Endothelial cell of umbilical vein (primary cell): Measurements from ENCODE around the gene BIRC3. TPM values are rescaled to one million over a fixed set of nuclear protein-coding genes. Genes with fewer than 3 reads are reported as not detected.

Experiments
- BruUV-seq: library from RNA; stranded (reverse); fragments of 400-500 nt; replicated peaks from 2 replicates; lab custom pipeline; 2021; lab: Mats Ljungman, UMichigan
- CTCF ChIA-PET: fragments of 300-600, 350-600 bp; sonication (Branson Sonifier 250); formaldehyde crosslinking; loops from one replicate; lab custom pipeline; 2021; ENCODE audit warnings: antibody characterized with exemption, inconsistent platforms; lab: Charles Lee
- POLR2A ChIA-PET: fragments of 300-600, 350-600 bp; sonication (Branson Sonifier 250); formaldehyde crosslinking; loops from one replicate; lab custom pipeline; 2021; ENCODE audit warnings: antibody characterized with exemption, inconsistent platforms; lab: Charles Lee
- DNase-seq: peaks from one replicate; pipeline ENCODE4 v3.0.0-alpha.2; 2011; ENCODE audit warnings: low read depth, low spot score
- FAIRE-seq: peaks from 2 replicates; lab custom pipeline; 2011; peaks lifted over from hg19 to GRCh38; lab: Jason Lieb, UNC
- H2AFZ ChIP-seq: 2 replicates; pipeline ENCODE4 v1.6.0; 2012; ENCODE audit warnings: low read depth, low read length, control low read depth, inconsistent platforms
- H3K27ac ChIP-seq: 2 replicates; pipeline ENCODE4 v1.5.1; 2011; ENCODE audit warnings: low read depth, mild to moderate bottlenecking, control low read depth, low read length, moderate library complexity; ENCODE audit not compliant: insufficient read depth
- H3K27me3 ChIP-seq, 2 experiments: 2 replicates each; pipeline versions ENCODE4 v1.6.0 to v1.6.1; 2011; ENCODE audit warnings: low read length in 2 of 2, mixed read lengths in 1 of 2; ENCODE audit not compliant: control insufficient read depth in 2 of 2, insufficient read depth in 2 of 2
- H3K36me3 ChIP-seq, 2 experiments: 2 replicates in 1 of 2; 3 replicates in 1 of 2; pipeline ENCODE4 v1.5.1; 2011; ENCODE audit warnings: low read length in 2 of 2, mild to moderate bottlenecking in 1 of 2, moderate library complexity in 1 of 2; ENCODE audit not compliant: control insufficient read depth in 2 of 2, insufficient read depth in 2 of 2; ENCODE audit errors: extremely low read depth in 1 of 2
- H3K4me1 ChIP-seq: 3 replicates; pipeline ENCODE4 v1.5.1; 2011; ENCODE audit warnings: mild to moderate bottlenecking, low read length; ENCODE audit not compliant: control insufficient read depth, insufficient read depth; ENCODE audit errors: extremely low read depth
- H3K4me2 ChIP-seq: 2 replicates; pipeline ENCODE4 v1.6.1; 2011; ENCODE audit warnings: low read length, control low read depth, mixed read lengths; ENCODE audit not compliant: insufficient read depth
- H3K4me3 ChIP-seq, 3 experiments: fragments of 200-600 bp in 1 of 3; sonication (generic), shearing (Covaris generic) in 1 of 3; replicated peaks in 1 of 3; 2 replicates each; pipeline ENCODE4 v1.5.1; 2011 to 2016; ENCODE audit warnings: control low read depth in 3 of 3, low read length in 3 of 3, mild to moderate bottlenecking in 2 of 3, inconsistent platforms in 1 of 3, low read depth in 1 of 3, moderate library complexity in 1 of 3; ENCODE audit not compliant: insufficient read depth in 1 of 3
- H3K79me2 ChIP-seq: 2 replicates; pipeline ENCODE4 v1.6.0; 2012; ENCODE audit warnings: low read length, inconsistent platforms; ENCODE audit not compliant: control insufficient read depth, insufficient read depth
- H3K9ac ChIP-seq: replicated peaks from 2 replicates; pipeline ENCODE3; 2011; ENCODE audit warnings: low read length, control low read depth; ENCODE audit not compliant: insufficient read depth; ENCODE audit errors: extremely low read depth
- H3K9me1 ChIP-seq: replicated peaks from 3 replicates; pipeline ENCODE4 v1.6.0; 2011; ENCODE audit warnings: mild to moderate bottlenecking, low read length; ENCODE audit not compliant: control insufficient read depth, insufficient read depth; ENCODE audit errors: extremely low read depth
- H3K9me3 ChIP-seq: replicated peaks from 2 replicates; pipeline ENCODE4 v1.5.1; 2012; ENCODE audit warnings: low read length, inconsistent platforms; ENCODE audit not compliant: control insufficient read depth, insufficient read depth
- H4K20me1 ChIP-seq: replicated peaks from 2 replicates; pipeline ENCODE3; 2011; ENCODE audit warnings: mild to moderate bottlenecking, low read length; ENCODE audit not compliant: control insufficient read depth, insufficient read depth; ENCODE audit errors: extremely low read depth
- EZH2 ChIP-seq: IDR thresholded peaks from 2 replicates; pipeline ENCODE4 v1.6.1; 2012; ENCODE audit warnings: borderline replicate concordance, low read depth, mild to moderate bottlenecking, moderate library complexity, low read length, inconsistent platforms; ENCODE audit not compliant: severe bottlenecking
- FOS ChIP-seq: IDR thresholded peaks from 2 replicates; pipeline ENCODE4 v1.6.1; 2011; ENCODE audit warnings: mild to moderate bottlenecking, low read length, moderate library complexity, borderline replicate concordance; ENCODE audit not compliant: insufficient read depth
- GATA2 ChIP-seq: IDR thresholded peaks from 2 replicates; pipeline ENCODE4 v1.7.0; 2011; ENCODE audit warnings: low read depth, mild to moderate bottlenecking, moderate library complexity, mixed read lengths, low read length; ENCODE audit not compliant: insufficient read length, insufficient read depth
- JUN ChIP-seq: IDR thresholded peaks from 2 replicates; pipeline ENCODE4 v1.6.1; 2011; ENCODE audit warnings: borderline replicate concordance, low read depth; ENCODE audit not compliant: insufficient read length, insufficient read depth
- MYC ChIP-seq: IDR thresholded peaks from one replicate; pipeline ENCODE4 v1.6.1; 2011; ENCODE audit warnings: mild to moderate bottlenecking, low read depth, low read length
- POLR2A ChIP-seq: IDR thresholded peaks from 2 replicates; pipeline ENCODE4 v1.6.1; 2012; ENCODE audit warnings: low read depth, mild to moderate bottlenecking, control low read depth, low read length
- POLR2AphosphoS5 ChIP-seq: IDR thresholded peaks from 2 replicates; pipeline ENCODE4 v1.6.1; 2012; ENCODE audit warnings: low read depth, mild to moderate bottlenecking, control low read depth, low read length, moderate library complexity; ENCODE audit not compliant: insufficient read depth
- dilution Hi-C: fragments of 300-500 bp; cut with MboI; formaldehyde crosslinking; loops from one replicate; pipeline ENCODE4 v1.15.0; 2019; ENCODE audit warnings: low sequenced_read_pairs; ENCODE audit not compliant: extremely low pct_ligation_motif_present
- intact Hi-C: fragments of 100-400 bp; cut with micrococcal nuclease; formaldehyde crosslinking; loops from one replicate; pipeline ENCODE4 v1.10.0; 2022
- polyA plus RNA-seq, 4 experiments: library from polyadenylated mRNA; depleted of rRNA in 3 of 4; stranded (reverse) in 3 of 4; unstranded in 1 of 4; fragments of >200 nt; gene quantifications; 2 replicates each; pipeline versions ENCODE4 v1.2.1 to v1.2.3, GENCODE V29; 2011 to 2012; ENCODE audit warnings: missing spikeins in 1 of 4
- total RNA-seq: library from RNA; stranded (reverse); gene quantifications from 2 replicates; pipeline ENCODE4 v1.2.3, GENCODE V29; 2021
- TF ChIP-seq, protein P1 (sequence below): IDR thresholded peaks from 2 replicates; pipeline ENCODE4 v1.6.1; 2011; ENCODE audit not compliant: insufficient read depth, insufficient read length
- TF ChIP-seq, protein P2 (sequence below), 2 donors: IDR thresholded peaks; 1 replicate in 1 of 2; 2 replicates in 1 of 2; pipeline ENCODE4 v1.5.1; 2011; ENCODE audit warnings: low read length in 2 of 2, mild to moderate bottlenecking in 2 of 2, moderate library complexity in 2 of 2, control low read depth in 1 of 2, inconsistent platforms in 1 of 2, low read depth in 1 of 2; ENCODE audit not compliant: insufficient read depth in 1 of 2; ENCODE audit errors: extremely low read depth in 1 of 2

Gene BIRC3
- total and polyA plus RNA-seq, 2 donors (not counting 3 experiments of a cell fraction or from before 2014, with no cell fraction given) = 0.28 to 1.4 TPM

DNA sequence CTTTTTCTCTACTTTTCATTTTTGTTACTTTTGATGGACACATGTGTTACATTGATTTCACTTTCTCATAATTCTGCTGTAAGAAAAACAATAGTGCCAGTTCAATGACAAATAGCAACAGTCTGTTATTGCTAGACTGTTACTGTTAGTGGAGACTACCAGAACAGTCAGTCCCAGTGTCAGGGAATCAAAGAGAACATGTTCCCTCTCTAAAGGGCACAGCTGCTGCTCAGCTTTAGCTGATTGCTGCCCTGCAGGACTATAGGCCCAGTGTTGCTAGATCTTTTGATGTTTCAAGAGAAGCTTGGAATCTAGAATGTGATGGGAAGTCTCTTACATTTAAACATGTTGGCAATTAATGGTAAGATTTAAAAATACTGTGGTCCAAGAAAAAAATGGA is 3.4 kb downstream of the BIRC3 start:
- no peaks in the 10 kb centered on the region for H3K36me3 ChIP-seq
- POLR2A ChIA-PET = no interaction called here
- H3K4me1 ChIP-seq = peaks cover 6% of the 10 kb centered on the region
- H3K79me2 ChIP-seq = no peaks in the 10 kb centered on the region
- H3K9ac ChIP-seq = no peak overlapping the region
- no peak overlapping the region for H3K27ac ChIP-seq
- H3K4me2 ChIP-seq = no peak overlapping the region
- FAIRE-seq (no peak), DNase-seq (no peak)
- no peak overlapping the region for H2AFZ ChIP-seq
- H4K20me1 ChIP-seq = no peaks in the 10 kb centered on the region
- no peaks in the 10 kb centered on the region for H3K9me3 ChIP-seq
- TF ChIP-seq GATA2 = no peak
- no peak for TF ChIP-seq EZH2
- TF ChIP-seq, protein P1, sequence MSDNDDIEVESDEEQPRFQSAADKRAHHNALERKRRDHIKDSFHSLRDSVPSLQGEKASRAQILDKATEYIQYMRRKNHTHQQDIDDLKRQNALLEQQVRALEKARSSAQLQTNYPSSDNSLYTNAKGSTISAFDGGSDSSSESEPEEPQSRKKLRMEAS = no peak
- TF ChIP-seq POLR2A = no peak
- no peak for TF ChIP-seq FOS
- TF ChIP-seq MYC = no peak
- no peak for TF ChIP-seq POLR2AphosphoS5
- TF ChIP-seq, protein P2, sequence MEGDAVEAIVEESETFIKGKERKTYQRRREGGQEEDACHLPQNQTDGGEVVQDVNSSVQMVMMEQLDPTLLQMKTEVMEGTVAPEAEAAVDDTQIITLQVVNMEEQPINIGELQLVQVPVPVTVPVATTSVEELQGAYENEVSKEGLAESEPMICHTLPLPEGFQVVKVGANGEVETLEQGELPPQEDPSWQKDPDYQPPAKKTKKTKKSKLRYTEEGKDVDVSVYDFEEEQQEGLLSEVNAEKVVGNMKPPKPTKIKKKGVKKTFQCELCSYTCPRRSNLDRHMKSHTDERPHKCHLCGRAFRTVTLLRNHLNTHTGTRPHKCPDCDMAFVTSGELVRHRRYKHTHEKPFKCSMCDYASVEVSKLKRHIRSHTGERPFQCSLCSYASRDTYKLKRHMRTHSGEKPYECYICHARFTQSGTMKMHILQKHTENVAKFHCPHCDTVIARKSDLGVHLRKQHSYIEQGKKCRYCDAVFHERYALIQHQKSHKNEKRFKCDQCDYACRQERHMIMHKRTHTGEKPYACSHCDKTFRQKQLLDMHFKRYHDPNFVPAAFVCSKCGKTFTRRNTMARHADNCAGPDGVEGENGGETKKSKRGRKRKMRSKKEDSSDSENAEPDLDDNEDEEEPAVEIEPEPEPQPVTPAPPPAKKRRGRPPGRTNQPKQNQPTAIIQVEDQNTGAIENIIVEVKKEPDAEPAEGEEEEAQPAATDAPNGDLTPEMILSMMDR (IDR thresholded peaks at IDR 0.05; ENCODE audit: extremely low read depth in 1 of 2, insufficient read depth in 1 of 2, low read depth in 1 of 2, low read length in 2 of 2) = no peak
- TF ChIP-seq JUN = no peak
- CTCF ChIA-PET = interaction anchor here (2.1 kb wide), 1 partner anchor 21 kb away, joined by 9 read pairs; no protein-coding TSS in a partner anchor
- H3K27me3 ChIP-seq = no peaks in the 10 kb centered on the region
- intact Hi-C loops = no loop called here
- H3K4me3 ChIP-seq = no peak overlapping the region
- no peaks in the 10 kb centered on the region for H3K9me1 ChIP-seq
- no TSS peak for BruUV-seq
- dilution Hi-C loops = no loop called here
